Measurements from ENCODE around the gene EIF4EBP2. TPM values are rescaled to one million over a fixed set of nuclear protein-coding genes. Genes with fewer than 3 reads are reported as not detected.

Gene EIF4EBP2, protein sequence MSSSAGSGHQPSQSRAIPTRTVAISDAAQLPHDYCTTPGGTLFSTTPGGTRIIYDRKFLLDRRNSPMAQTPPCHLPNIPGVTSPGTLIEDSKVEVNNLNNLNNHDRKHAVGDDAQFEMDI
- 10 to 100 TPM; 71.0 to 86.3 (median 80.1) TPM for polyA plus RNA-seq (ENCODE audit: insufficient read length in 4 of 4)

DNA sequence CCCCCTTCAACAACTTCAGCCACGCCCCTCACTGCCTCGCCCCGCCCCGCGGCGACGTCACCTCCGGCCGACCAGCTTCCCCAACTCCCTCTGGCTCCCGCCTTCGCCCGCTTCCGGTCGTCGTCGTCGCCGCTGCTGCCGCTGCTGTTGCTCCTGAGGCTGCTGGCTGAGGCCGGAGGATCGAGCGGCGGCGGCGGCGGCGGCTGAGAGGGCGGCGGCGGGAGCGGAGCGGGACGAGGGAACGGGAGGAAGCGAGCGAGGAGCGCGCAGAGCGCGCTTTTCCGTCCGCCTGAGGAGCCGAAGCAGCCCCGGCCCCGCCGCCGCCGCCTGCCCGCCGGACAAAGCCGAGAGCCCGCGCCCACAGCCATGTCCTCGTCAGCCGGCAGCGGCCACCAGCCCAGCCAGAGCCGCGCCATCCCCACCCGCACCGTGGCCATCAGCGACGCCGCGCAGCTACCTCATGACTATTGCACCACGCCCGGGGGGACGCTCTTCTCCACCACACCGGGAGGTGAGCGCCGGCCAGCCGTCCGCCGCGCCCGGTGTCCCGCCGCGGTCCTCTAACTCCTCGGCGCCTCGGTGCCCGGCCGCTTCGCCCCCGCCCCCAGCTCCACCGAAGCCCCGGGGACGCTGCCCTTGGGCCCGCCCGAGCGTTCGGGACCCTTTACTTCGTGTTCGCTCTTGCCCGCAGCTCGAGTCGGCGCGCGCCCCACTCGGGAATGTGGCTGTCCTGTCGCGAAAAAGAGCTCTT is at the start of gene EIF4EBP2:
TSS of gene EIF4EBP2 (plus strand) at position 110 of the 751 bp plus-strand sequence. CDS start at position 367, 257 bp downstream.
- peak; percentile 69 to 96 (median 93) for DNase-seq (ENCODE audit: low read depth in 4 of 4, low spot score in 2 of 4)

DNA sequence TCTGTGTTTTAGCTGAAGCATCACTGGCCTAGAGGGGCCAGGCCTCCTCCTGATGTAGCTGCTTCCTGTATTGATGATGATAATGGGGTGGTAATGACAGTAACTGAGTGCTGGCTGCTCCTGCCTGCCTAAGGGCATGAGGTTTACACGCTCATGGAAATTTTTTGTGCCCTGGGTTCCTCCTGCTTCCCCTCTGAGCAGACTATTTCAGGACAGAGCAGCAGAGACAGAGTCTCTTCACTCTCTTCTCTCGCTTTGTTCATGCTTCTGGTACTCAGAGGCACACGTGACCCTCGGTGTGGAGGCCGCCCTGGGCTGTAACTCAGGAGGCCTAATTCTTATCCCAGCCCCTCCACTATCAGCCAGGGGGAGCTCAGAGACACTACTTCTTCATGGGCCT is 49.4 kb upstream of the EIF4EBP2 start:
- DNase-seq (ENCODE audit: low read depth in 4 of 4, low spot score in 2 of 4): no peak

DNA sequence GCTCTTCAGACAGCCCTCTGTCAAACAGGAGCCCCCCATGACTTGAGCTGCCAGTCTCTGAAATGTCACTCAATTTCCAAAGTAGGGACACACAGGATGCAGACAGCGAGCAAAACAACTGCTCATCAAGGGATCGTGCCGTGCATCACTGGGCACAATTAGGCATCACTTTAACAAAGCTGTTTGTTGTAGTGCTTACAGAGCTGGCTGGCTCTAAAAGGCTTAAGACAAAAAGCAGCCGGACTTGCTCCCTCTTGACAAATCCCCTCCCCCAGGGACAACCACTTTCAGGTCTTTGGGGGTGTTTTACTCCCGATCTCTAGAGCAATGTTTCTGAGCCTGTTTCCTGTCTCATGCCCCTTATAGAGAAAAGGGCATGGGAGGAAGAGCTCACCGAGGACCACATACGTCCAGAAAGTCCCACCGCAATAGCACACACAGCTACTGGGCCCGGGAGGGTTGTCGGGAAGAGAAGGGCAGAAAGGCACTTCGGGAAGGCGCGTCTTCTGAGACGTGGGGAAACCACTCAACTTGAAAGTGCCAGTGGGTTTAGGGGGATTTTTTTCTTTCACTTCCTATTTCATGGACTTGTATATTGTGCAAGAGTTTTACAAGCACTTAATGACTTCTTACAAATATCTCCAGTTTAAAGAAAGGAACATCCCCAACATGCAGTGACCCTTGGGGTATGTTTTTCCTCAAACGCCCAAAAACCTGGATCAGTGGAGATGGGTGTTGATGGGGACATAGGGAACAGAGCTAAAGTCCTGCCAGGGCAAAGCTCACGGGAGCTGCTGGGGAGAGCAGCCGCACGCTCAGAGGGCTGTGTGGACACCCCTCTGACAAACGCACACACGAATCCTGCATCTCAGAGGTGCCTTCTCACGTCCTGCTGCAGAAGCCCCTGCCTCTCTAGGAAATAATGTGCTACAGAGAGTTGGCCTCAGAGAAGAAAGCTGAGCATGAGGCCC is 48.6 kb upstream of the EIF4EBP2 start:
- DNase-seq (ENCODE audit: low read depth in 4 of 4, low spot score in 2 of 4): no peak

DNA sequence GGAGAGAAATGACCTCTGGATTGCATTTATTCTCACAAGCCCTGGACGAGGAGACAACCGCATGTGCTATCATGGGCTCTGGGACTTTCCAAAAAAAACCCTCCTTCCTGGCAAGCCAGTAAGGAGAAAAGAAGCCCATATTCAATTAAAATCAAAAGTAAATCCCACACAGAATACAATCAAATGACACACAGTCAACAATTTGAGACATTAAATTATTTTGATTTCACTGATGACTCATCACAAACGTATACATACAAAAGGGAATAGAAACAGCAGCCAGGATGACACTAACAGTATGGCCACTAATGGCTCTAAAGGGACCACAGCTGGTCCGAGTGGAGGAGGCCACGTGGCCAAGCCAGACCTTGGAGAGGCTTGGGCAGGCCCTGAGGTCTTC is 46.4 kb upstream of the EIF4EBP2 start:
- DNase-seq (ENCODE audit: low read depth in 4 of 4, low spot score in 2 of 4): no peak

DNA sequence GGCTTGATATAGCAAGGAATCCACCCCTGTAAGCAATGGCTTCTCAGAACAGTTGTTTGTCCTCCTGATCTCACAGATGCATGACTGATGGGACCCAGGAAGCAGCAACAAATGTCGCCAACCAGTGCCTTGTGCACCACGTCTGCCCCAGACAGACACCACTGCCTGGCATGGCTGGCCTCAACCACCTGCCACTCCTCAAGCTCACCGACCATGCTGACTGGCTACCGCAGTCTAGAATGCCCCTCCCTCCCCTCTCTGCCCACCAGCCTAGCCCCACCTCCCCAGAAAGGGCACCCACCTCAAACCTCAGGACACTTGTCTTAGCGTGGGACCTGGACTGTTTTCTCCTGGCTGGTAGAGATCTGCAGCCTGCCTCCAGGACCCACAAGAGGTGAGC is 45.5 kb upstream of the EIF4EBP2 start:
- no peak for DNase-seq (ENCODE audit: low read depth in 4 of 4, low spot score in 2 of 4)

DNA sequence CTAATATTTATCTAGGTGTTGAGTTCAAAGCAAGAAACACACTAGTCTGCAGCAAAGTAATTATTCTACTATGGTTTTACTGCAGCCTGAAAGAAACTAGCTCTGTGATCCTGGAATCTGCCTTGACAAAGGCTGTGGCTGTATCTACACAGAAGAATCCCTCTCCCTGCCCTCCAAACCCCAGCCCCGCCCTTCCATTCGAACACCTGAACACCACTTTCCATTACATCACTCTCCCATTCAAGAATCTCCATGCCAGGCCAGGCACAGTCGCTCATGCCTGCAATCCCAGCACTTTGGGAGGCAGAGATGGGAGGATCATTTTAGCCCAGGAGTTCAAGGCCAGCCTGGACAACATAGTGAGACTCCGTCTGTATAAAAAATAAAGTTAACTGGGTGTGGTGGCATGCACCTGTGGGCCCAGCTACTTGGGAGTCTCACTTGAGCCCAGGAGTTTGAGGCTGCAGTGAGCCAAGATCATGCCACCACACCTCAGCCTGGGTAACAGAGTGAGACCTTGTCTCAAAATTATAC is 44.9 kb upstream of the EIF4EBP2 start:
- DNase-seq (ENCODE audit: low read depth in 4 of 4, low spot score in 2 of 4): no peak

DNA sequence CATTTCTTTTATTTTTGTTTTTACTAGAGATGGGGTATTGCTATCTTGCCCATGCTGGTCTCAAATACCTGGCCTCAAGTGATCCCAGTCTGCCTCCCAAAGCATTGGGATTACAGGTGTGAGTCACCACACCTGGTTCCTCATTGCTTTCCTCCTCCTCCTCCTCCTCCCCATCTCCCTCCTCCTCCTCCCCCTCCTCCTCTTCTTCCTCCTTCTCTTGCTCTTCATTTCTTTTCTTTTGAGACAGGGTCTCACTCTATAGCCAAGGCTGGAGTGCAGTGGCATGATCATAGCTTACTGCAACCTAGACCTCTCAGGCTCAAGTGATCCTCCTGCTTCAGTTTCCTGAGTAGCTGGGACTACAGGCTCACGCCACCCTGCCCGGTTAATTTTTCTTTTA is 43.7 kb upstream of the EIF4EBP2 start:
- no peak for DNase-seq (ENCODE audit: low read depth in 4 of 4, low spot score in 2 of 4)

DNA sequence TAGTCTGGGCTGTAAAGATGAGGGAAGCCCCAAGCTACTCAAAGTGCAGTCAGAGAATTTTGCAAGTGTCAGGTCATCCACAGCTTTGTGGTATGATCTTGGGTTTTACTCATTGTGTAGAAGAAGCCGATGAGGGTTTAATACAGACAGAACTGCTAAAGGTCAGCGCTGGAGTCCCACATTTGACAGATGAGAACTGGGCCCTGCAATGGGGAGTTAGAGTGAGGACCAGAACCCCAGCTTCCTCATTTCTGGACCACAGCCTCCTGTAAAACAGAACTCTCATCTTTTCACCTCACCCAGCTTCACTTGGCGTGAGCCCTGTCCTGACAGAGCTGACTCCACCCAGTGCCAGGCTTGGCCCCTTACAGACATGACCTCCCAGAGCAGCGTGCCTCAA is 41.6 kb upstream of the EIF4EBP2 start:
- DNase-seq (ENCODE audit: low read depth in 4 of 4, low spot score in 2 of 4): no peak

DNA sequence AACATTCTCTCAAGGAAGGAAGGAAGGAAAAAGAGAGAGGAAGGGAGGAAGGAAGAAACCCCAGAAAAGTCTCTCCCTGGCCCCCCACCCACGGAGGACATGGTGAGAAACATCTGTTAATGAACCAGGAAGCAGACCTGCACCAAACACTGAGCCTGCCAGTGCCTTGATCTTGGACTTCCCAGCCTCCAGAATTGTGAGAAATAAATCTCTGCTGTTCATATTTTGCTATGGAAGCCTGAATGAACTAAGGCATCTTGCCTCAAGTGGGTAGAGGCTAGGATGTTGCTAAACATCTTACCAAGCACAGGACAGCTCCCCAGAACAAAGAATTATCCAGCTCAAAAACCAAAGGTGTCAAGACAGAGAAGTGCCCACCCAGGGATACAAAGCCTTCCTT is 40.7 kb upstream of the EIF4EBP2 start:
- no peak for DNase-seq (ENCODE audit: low read depth in 4 of 4, low spot score in 2 of 4)

DNA sequence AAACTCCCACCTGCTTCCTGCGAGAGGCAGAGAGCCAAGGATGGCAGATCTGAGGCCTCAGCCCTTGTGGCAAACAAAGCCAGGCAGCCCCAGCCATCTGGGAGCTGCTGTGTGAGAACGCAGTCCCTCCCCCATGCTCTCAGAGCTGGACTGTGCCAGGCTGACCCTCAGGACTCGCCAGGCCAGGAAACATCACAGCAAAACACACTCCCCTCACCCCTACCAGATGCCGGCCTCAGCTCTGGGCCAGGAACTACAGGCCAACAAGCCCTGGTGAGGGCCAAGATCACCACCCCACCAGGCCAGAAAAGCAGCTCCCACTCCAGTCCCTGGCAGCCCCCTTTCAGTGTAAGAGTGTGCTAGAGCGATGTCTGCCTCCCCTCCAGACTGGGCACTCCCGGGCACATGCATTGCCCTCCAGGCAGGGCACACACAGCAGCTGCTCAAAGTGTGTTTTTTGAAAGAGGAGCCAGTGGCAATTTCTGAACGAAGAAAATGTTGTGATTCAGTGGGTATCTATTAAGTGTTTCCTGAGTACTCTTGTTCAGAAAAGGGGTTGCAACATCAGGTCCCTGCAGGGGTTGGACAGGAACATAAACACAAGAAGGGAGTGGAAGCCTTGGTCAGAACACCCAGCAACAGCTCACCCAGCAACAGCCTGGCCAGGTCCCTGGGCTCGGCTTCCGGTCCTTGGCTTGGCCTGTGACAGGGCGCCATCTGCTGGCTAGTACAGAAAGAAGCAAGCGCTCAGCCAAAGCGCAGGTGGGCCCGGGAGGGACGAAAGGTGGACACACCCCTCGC is 39.8 kb upstream of the EIF4EBP2 start:
- peak in 3 of 4 donors; percentile 53 to 80 (median 70) for DNase-seq (ENCODE audit: low read depth in 4 of 4, low spot score in 2 of 4)

DNA sequence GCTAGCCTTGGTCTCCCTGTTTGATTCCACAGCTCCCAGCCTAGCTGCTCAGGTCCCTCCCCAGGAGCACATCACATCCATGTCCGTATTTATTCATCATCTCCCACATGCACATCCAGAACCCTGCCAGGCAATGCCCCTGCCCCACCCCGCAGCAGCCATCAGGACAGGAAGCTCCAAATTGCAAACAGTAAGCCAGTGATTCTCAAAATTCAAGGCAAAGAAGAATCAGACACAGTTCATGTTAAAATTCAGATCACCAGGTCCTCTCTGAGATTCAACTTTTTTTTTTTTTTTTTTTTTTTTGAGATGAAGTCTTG is 39.2 kb upstream of the EIF4EBP2 start:
- DNase-seq (ENCODE audit: low read depth in 4 of 4, low spot score in 2 of 4): no peak

DNA sequence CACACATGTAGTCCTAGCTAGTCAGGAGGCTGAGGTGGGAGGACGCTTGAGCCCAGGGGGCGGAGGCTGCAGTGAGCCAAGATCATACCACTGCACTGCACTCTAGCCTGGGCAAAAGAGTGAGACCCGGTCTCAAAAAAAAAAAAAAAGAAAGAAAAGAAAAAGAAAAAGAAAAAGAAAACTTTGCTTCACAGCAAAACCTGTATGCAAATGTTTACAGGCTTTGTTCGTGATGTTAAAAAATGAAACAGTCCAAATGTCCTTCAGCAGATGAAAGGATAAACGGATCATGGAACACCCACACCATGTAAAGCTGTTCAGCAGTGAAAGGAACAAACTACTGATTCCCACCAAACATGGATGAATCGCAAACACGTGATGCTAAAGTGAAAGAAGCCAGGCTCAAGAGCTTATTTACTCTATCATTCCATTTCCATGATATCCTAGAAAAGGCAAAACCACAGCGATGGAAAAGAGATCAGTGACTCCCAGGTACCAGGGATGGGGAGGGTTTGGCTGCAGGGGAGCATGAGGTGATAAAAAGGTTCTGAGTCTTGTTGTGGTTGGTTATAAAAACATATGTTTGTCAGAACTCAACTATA is 36.6 kb upstream of the EIF4EBP2 start:
- DNase-seq (ENCODE audit: low read depth in 4 of 4, low spot score in 2 of 4): no peak

DNA sequence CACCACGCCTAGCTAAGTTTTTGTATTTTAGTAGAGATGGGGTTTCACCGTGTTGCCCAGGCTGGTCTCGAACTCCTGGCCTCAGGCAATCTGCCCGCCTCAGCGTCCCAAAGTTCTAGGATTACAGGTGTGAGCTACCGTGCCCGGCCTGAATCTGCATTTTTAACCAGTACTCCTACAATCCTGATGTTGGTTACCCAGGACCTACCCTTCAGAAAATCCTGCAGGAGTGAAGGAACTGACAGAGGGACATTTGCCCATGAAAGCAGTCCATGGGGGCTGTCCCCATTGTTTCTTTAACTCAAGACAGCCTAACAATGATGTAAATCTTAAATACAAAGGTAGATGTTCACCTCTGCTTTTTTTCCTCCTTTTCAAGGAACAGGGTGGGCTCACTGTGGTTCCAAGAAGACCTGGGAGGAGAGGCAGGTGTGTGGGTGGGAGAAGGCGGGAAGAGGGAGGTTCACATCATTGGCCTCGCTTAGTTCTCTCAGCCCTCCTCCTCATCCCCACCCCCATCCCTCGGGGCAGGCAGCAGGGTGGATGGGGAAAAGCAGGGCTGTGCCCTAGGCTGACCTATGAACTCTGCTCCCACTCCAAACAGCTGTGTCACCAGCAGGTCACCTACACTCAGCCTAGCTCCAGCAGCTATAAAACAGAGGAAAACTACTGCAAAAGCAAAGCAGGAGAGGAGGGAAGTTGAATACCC is 35.0 kb upstream of the EIF4EBP2 start:
- DNase-seq (ENCODE audit: low read depth in 4 of 4, low spot score in 2 of 4): no peak

DNA sequence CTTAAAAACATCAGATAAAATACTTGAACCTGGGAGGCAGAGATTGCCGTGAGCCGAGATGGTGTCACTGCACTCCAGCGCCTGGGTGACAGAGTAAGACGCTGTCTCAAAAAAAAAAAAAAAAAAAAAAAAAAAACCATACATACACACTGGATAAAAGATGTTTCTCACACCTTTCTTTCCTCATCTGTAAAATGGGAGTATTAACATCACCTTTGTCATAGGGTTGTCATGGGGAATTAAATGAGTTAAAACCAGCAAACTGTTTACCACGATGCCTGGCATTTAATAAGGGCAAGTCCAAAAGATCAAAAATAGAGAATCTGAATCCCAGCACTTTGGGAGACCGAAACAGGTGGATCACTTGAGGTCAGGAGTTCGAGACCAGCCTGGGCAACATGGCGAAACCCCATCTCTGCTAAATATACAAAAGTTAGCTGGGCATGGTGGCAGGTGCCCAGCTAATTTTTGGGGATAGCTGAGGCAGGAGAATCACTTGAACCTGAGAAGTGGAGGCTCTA is 34.4 kb upstream of the EIF4EBP2 start:
- no peak for DNase-seq (ENCODE audit: low read depth in 4 of 4, low spot score in 2 of 4)

DNA sequence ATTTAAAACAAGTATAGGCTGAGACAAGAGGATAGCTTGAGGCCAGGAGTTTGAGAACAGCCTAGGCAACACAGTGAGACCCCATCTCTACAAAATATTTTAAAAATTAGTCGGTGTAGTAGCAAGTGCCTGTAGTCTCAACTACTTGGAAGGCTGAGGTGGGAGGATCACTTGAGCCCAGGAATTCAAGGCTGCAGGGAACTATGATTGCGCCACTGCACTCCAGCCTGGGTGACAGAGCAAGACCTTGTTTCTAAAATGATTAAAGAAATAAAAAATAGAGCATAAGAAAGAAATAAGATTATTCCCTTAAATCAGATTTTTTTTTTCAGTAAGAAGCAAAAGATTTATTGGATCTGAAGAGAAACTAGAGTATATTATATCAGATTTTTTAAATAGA is 33.2 kb upstream of the EIF4EBP2 start:
- DNase-seq (ENCODE audit: low read depth in 4 of 4, low spot score in 2 of 4): no peak

DNA sequence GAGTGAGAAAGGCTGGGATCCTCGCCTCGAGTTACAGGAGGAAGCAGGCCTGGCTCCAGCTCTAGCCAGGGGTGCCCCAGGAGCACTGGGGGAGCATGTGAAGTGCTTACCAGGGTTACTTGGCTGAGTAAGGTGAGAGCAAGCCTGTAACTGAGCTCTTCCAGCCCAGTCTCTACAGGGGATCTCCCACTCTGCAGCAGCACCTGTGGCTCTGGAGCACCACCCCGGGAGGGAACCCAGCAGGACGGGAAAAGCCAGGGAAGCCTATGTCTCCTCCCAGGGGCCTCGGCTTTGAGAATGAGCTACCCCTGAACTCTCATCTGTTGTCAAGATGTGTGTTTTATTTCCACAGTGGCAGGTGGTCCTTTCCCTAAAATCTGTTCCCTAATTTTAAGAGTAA is 32.1 kb upstream of the EIF4EBP2 start:
- no peak for DNase-seq (ENCODE audit: low read depth in 4 of 4, low spot score in 2 of 4)

DNA sequence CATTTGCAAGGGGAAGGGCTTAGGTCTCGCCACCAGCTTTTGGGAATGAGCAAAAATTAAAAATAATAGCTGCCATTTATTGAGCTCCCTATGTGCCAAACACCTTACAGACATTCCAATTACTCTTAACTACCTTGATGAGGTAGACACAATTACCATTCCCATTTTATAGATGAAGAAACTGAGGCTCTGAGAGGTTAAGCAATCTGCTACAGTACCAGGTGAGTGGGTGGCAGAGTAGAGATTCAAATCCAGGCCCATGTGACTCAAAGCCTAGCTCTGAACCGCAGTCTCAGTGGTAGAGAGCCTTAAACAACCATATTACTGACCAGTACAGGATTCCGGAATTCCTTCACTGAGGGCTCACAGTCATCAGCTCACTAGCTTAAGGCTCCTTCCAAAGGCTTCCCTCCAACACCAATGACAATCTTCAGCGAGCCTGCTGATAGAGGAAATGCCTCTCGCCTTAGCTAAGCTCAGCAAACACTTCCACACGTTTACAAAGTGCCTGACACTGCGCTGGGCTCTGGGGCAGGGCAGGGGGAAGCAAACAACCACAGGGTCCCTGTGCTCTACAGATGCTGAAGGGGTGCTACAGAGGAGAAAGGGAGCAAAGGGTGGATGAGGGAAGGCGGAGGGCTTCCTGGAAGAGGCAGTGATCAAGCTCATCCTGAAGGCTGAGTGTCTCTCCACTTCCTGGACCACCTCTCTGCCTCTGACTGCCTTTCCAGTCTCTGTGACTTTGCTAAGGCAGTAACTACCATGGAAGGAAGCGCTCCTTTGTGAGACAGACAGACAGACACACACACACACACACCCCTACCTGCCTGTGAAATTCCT is 28.9 kb upstream of the EIF4EBP2 start:
- no peak for DNase-seq (ENCODE audit: low read depth in 4 of 4, low spot score in 2 of 4)

Measured in left renal cortex interstitium (tissue), 4 donors.